EL (cell line): ENCODE results near the gene RPP30.
"Not testable (repeated sequence)": the region's sequence is repeated elsewhere in the genome, so short reads cannot be mapped to it uniquely, and the experiment has no call there.

ENCODE experiments used
- DNase-seq: peaks from one replicate; pipeline ENCODE4 v3.0.0-alpha.2; 2016

Gene RPP30

GRCh38 chr10:90872648-90873020, 860 bp downstream of the RPP30 start:
- DNase-seq = no peak

GRCh38 chr10:90879062-90879461, 7.3 kb downstream of the RPP30 start:
- DNase-seq = no peak

- peak; percentile 48 for DNase-seq
These were observed 8.4 kb downstream of the RPP30 start for GRCh38 chr10:90880059-90880719.

GRCh38 chr10:90884431-90884830, 12.7 kb downstream of the RPP30 start:
- DNase-seq = peak; percentile 41

- DNase-seq = peak; percentile 68
These were observed 13.4 kb downstream of the RPP30 start for GRCh38 chr10:90885176-90885575.

GRCh38 chr10:90887555-90887954, 15.8 kb downstream of the RPP30 start:
- no peak for DNase-seq

- no peak for DNase-seq
These were observed 16.6 kb downstream of the RPP30 start for GRCh38 chr10:90888387-90888786.

- no peak for DNase-seq
These were observed 17.9 kb downstream of the RPP30 start for GRCh38 chr10:90889636-90890035.

GRCh38 chr10:90890347-90890746, 18.6 kb downstream of the RPP30 start:
- DNase-seq = peak; percentile 26

GRCh38 chr10:90893190-90893589, 21.4 kb downstream of the RPP30 start:
- no peak for DNase-seq

- DNase-seq = not testable (repeated sequence)
These were observed 25.1 kb downstream of the RPP30 start for GRCh38 chr10:90896916-90897315.

GRCh38 chr10:90905925-90906324, 34.2 kb downstream of the RPP30 start:
- DNase-seq = no peak

- DNase-seq = no peak
These were observed 34.8 kb downstream of the RPP30 start for GRCh38 chr10:90906596-90906995.

- DNase-seq = peak; percentile 77
These were observed 39.6 kb downstream of the RPP30 start for GRCh38 chr10:90911133-90912051.

GRCh38 chr10:90912174-90912573, 40.4 kb downstream of the RPP30 start:
- DNase-seq = no peak

GRCh38 chr10:90912854-90913479, 41.2 kb downstream of the RPP30 start:
- DNase-seq = no peak

- DNase-seq = no peak
These were observed 42.1 kb downstream of the RPP30 start for GRCh38 chr10:90913774-90914420.

GRCh38 chr10:90914992-90915765, 43.4 kb downstream of the RPP30 start:
- no peak for DNase-seq

- no peak for DNase-seq
These were observed 43.9 kb downstream of the RPP30 start for GRCh38 chr10:90915766-90916075.

GRCh38 chr10:90916392-90917237, 44.8 kb downstream of the RPP30 start:
- DNase-seq = no peak

- no peak for DNase-seq
These were observed 45.6 kb downstream of the RPP30 start for GRCh38 chr10:90917238-90917967.
